B cell (primary cell): ENCODE measurements around the gene PROB1. TPM values are rescaled to one million over a fixed set of nuclear protein-coding genes. Genes with fewer than 3 reads are reported as not detected.

ENCODE experiments used
- ATAC-seq: fragments of 200-7000 bp; cut with Tn5 transposase; one replicate; pipeline ENCODE4 v1.10.0; 2021; ENCODE audit warnings: low read depth, mild to moderate bottlenecking, moderate number of reproducible peaks, moderate library complexity
- CTCF ChIA-PET: fragments of 350-600 bp; sonication (Branson Sonifier 250); formaldehyde crosslinking; loops from one replicate; lab custom pipeline; 2021; ENCODE audit warnings: antibody characterized with exemption, inconsistent platforms; lab: Charles Lee
- POLR2A ChIA-PET: fragments of 350-600 bp; sonication (Branson Sonifier 250); formaldehyde crosslinking; loops from one replicate; lab custom pipeline; 2021; ENCODE audit warnings: antibody characterized with exemption; lab: Charles Lee
- DNase-seq: peaks from one replicate; pipeline ENCODE4 v3.0.0; 2013
- H2AFZ ChIP-seq: 2 replicates; pipeline ENCODE4 v1.6.1; 2012; ENCODE audit warnings: mild to moderate bottlenecking, low read depth, low read length; ENCODE audit not compliant: insufficient read depth, poor library complexity, severe bottlenecking
- H3K27ac ChIP-seq, 2 donors: 1 replicate in 1 of 2; 2 replicates in 1 of 2; pipeline ENCODE4 v1.5.1; 2012 to 2013; ENCODE audit warnings: low read length in 2 of 2, mild to moderate bottlenecking in 2 of 2, moderate library complexity in 1 of 2
- H3K27me3 ChIP-seq, 4 experiments: fragments of 200-600 bp in 1 of 4; sonication (generic) in 1 of 4; replicated peaks in 1 of 4; 1 replicate in 2 of 4; 2 replicates in 2 of 4; pipeline versions ENCODE4 v1.6.1 to v1.7.0; 2013 to 2016; ENCODE audit warnings: low read length in 3 of 4, mild to moderate bottlenecking in 2 of 4, mixed read lengths in 1 of 4, moderate library complexity in 1 of 4; ENCODE audit not compliant: insufficient read depth in 4 of 4, control insufficient read depth in 3 of 4; ENCODE audit errors: control extremely low read depth in 1 of 4
- H3K36me3 ChIP-seq, 2 experiments: replicated peaks in 1 of 2; 1 replicate in 1 of 2; 2 replicates in 1 of 2; pipeline versions ENCODE4 v1.6.1 to v1.7.1; 2013; ENCODE audit warnings: low read length in 1 of 2; ENCODE audit not compliant: insufficient read depth in 2 of 2, control insufficient read depth in 1 of 2; ENCODE audit errors: control extremely low read depth in 1 of 2, extremely low read depth in 1 of 2
- H3K4me1 ChIP-seq, 2 donors: fragments of 200-600 bp in 1 of 2; sonication (generic) in 1 of 2; 1 replicate in 1 of 2; 2 replicates in 1 of 2; pipeline versions ENCODE4 v1.5.1 to v1.6.1; 2013 to 2017; ENCODE audit warnings: low read length in 2 of 2; ENCODE audit not compliant: control insufficient read depth in 2 of 2, insufficient read depth in 2 of 2
- H3K4me2 ChIP-seq: replicated peaks from 2 replicates; pipeline ENCODE3; 2012; ENCODE audit warnings: mild to moderate bottlenecking, low read depth, low read length; ENCODE audit not compliant: poor library complexity, severe bottlenecking
- H3K4me3 ChIP-seq, 5 experiments: fragments of 200-600 bp in 1 of 5; sonication (generic) in 1 of 5; 1 replicate in 3 of 5; 2 replicates in 2 of 5; pipeline versions ENCODE4 v1.5.1 to v1.7.0; 2011 to 2016; ENCODE audit warnings: low read length in 4 of 5, mild to moderate bottlenecking in 4 of 5, low read depth in 2 of 5, control low read depth in 1 of 5, moderate library complexity in 1 of 5; ENCODE audit not compliant: insufficient read depth in 1 of 5; ENCODE audit errors: control extremely low read depth in 1 of 5, extremely low read depth in 1 of 5
- H3K79me2 ChIP-seq: fragments of 200-600 bp; sonication (generic); one replicate; pipeline ENCODE4 v1.6.0; 2016; ENCODE audit warnings: low read length; ENCODE audit not compliant: control insufficient read depth, insufficient read depth
- H3K9ac ChIP-seq: fragments of 200-600 bp; sonication (generic); 2 replicates; pipeline ENCODE4 v1.6.1; 2017; ENCODE audit warnings: mild to moderate bottlenecking, low read length, moderate library complexity
- H3K9me3 ChIP-seq, 3 donors: one replicate each; pipeline versions ENCODE4 v1.6.1 to v1.7.1; 2013; ENCODE audit warnings: low read length in 2 of 3; ENCODE audit not compliant: control insufficient read depth in 2 of 3, insufficient read depth in 1 of 3; ENCODE audit errors: control extremely low read depth in 1 of 3
- H4K20me1 ChIP-seq: 2 replicates; pipeline ENCODE4 v1.6.0; 2012; ENCODE audit warnings: mild to moderate bottlenecking, low read length; ENCODE audit not compliant: insufficient read depth, control insufficient read depth, poor library complexity, severe bottlenecking
- H3K27ac Mint-ChIP-seq: one replicate; pipeline ENCODE4 v1.8.0; 2021; ENCODE audit warnings: mixed read lengths
- H3K27me3 Mint-ChIP-seq: one replicate; pipeline ENCODE4 v1.8.0; 2021; ENCODE audit warnings: mixed read lengths
- H3K4me1 Mint-ChIP-seq: one replicate; pipeline ENCODE4 v1.8.0; 2021; ENCODE audit warnings: mixed read lengths
- H3K4me3 Mint-ChIP-seq: one replicate; pipeline ENCODE4 v1.8.0; 2021; ENCODE audit warnings: mixed read lengths
- H3K9me3 Mint-ChIP-seq: one replicate; pipeline ENCODE4 v1.8.0; 2022; ENCODE audit warnings: mixed read lengths; ENCODE audit not compliant: insufficient read depth
- EZH2 ChIP-seq: IDR thresholded peaks from 2 replicates; pipeline ENCODE4 v1.6.1; 2012; ENCODE audit warnings: borderline replicate concordance, low read depth, mild to moderate bottlenecking, moderate library complexity, low read length; ENCODE audit not compliant: insufficient read depth, poor library complexity, severe bottlenecking
- WGBS: methylation state at CpG from one replicate; pipeline ENCODE4 v1.1.5; 2013; ENCODE audit warnings: missing lambda C conversion rate; ENCODE audit not compliant: insufficient coverage; 5-methylcytosine and 5-hydroxymethylcytosine counted together
- intact Hi-C: fragments of 100-400 bp; cut with micrococcal nuclease; formaldehyde crosslinking; loops from one replicate; pipeline ENCODE4 v1.10.0; 2022
- polyA plus RNA-seq: library from polyadenylated mRNA; depleted of rRNA; stranded (reverse); fragments of >200 nt; gene quantifications from 2 replicates; pipeline ENCODE4 v1.2.3, GENCODE V29; 2012
- total RNA-seq, 2 donors: library from RNA; stranded (reverse); fragments of 120-200 nt in 1 of 2; gene quantifications; 1 replicate in 1 of 2; 2 replicates in 1 of 2; pipeline versions ENCODE4 v1.2.3 to v1.2.4, GENCODE V29; 2013 to 2022
- TF ChIP-seq, protein P1 (sequence below): fragments of 200-600 bp; IDR thresholded peaks from one replicate; pipeline ENCODE4 v1.8.0; 2022; ENCODE audit warnings: antibody characterized with exemption, mild to moderate bottlenecking

The PROB1 gene
- total and polyA plus RNA-seq, 2 donors (not counting 1 experiment from before 2014, with no cell fraction given), result 1.2 to 3.7 TPM

DNA sequence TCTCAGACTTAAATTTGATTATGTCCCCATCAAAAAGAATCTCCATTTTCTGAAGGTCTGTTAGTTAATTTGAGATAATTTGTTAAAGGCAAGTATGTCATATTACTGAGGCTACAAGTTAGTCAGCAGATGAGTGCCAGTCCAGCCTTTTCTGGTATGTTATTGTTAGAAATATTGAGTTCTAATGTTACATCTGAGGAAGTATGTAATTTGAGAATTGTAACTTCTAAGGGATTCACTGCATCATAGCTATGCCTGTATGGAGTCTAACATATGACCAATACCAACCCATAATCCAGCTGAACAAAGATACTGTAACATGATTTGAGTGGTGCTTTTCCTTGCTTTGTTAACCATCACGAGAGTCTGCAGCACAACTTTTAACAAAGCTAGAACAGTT lies 25.7 kb downstream of the PROB1 start:
- no peak for DNase-seq
- no peak for ATAC-seq
- Histone ChIP-seq H3K4me2 (no peak overlapping the region), H3K9ac (no peak overlapping the region), H3K9me3 (no peaks in the 10 kb centered on the region), H2AFZ (no peak overlapping the region), H3K27me3 (no peaks in the 10 kb centered on the region), H4K20me1 (no peaks in the 10 kb centered on the region), H3K79me2 (no peaks in the 10 kb centered on the region), H3K4me1 (no peaks in the 10 kb centered on the region), H3K4me3 (no peak overlapping the region), H3K27ac (no peak overlapping the region), H3K36me3 (peaks cover 10 to 61% of the 10 kb centered on the region in 2 experiments)
- intact Hi-C loops, result no loop called here
- Mint-ChIP-seq H3K4me3 (no peak overlapping the region), H3K4me1 (no peaks in the 10 kb centered on the region), H3K27me3 (no peaks in the 10 kb centered on the region), H3K27ac (no peak overlapping the region), H3K9me3 (no peaks in the 10 kb centered on the region)
- TF ChIP-seq, protein P1, sequence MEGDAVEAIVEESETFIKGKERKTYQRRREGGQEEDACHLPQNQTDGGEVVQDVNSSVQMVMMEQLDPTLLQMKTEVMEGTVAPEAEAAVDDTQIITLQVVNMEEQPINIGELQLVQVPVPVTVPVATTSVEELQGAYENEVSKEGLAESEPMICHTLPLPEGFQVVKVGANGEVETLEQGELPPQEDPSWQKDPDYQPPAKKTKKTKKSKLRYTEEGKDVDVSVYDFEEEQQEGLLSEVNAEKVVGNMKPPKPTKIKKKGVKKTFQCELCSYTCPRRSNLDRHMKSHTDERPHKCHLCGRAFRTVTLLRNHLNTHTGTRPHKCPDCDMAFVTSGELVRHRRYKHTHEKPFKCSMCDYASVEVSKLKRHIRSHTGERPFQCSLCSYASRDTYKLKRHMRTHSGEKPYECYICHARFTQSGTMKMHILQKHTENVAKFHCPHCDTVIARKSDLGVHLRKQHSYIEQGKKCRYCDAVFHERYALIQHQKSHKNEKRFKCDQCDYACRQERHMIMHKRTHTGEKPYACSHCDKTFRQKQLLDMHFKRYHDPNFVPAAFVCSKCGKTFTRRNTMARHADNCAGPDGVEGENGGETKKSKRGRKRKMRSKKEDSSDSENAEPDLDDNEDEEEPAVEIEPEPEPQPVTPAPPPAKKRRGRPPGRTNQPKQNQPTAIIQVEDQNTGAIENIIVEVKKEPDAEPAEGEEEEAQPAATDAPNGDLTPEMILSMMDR, result no peak
- TF ChIP-seq EZH2, result no peak
- ChIA-PET CTCF (interaction anchor here (0.9 to 2.4 kb wide), 6 partner anchors 8 to 545 kb away, joined by 3 to 10 read pairs (median 3); partner anchors contain the start of genes MZB1 and PAIP2), POLR2A (interaction anchor here (0.6 kb wide), 1 partner anchor 27 kb away, joined by 3 read pairs; no protein-coding TSS in a partner anchor)
- no CpG with 5 or more reads among the region's 1 CpG for WGBS

DNA sequence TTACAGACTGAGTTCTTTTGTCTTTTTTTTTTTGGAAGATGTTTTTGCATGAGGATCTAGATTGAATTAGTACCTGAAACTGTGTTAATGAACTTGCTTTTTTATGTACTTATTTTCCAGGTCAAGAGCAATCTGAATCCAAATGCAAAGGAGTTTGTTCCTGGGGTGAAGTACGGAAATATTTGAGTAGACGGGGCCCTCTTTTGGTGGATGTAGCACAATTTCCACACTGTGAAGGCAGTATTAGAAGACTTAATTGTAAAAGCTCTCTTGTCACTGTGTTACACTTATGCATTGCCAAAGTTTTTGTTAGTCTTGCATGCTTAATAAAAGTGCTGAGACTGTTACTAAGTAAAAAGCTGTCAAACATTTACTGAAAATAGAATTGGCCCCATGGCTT lies 26.3 kb downstream of the PROB1 start:
- Histone ChIP-seq H3K9me3 (no peaks in the 10 kb centered on the region), H3K27ac (no peak overlapping the region), H3K27me3 (no peaks in the 10 kb centered on the region), H2AFZ (no peak overlapping the region), H3K4me2 (no peak overlapping the region), H3K4me3 (no peak overlapping the region), H3K79me2 (peaks cover under 1% of the 10 kb centered on the region), H3K4me1 (no peaks in the 10 kb centered on the region), H3K36me3 (peaks cover 15 to 63% of the 10 kb centered on the region in 2 experiments), H4K20me1 (peaks cover 3% of the 10 kb centered on the region), H3K9ac (no peak overlapping the region)
- H3K4me1 Mint-ChIP-seq, result no peaks in the 10 kb centered on the region
- ATAC-seq, result no peak
- H3K27me3 Mint-ChIP-seq, result no peaks in the 10 kb centered on the region
- ChIA-PET CTCF (interaction anchor here (0.8 to 2.4 kb wide), 7 partner anchors 9 to 544 kb away, joined by 3 to 10 read pairs (median 3); partner anchors contain the start of genes MZB1 and PAIP2), POLR2A (interaction anchor here (0.7 kb wide), 1 partner anchor 19 kb away, joined by 3 read pairs; no protein-coding TSS in a partner anchor)
- H3K9me3 Mint-ChIP-seq, result no peaks in the 10 kb centered on the region
- no peak overlapping the region for H3K4me3 Mint-ChIP-seq
- WGBS, result 83% methylated on average over 2 of the region's 2 CpGs
- intact Hi-C loops, result no loop called here
- no peak for DNase-seq
- no peak overlapping the region for H3K27ac Mint-ChIP-seq
- no peak for TF ChIP-seq EZH2
- TF ChIP-seq, protein P1, result no peak
